CD4-positive, alpha-beta T cell treated with Interleukin-4 for 4 hours (primary cell): Measurements from ENCODE around the gene DBI.
"Not testable (repeated sequence)": the region's sequence is repeated elsewhere in the genome, so short reads cannot be mapped to it uniquely, and the experiment has no call there.

Experiments used
- DNase-seq: peaks from one replicate; pipeline ENCODE4 v3.0.0-alpha.2; 2020

Gene DBI

DNA sequence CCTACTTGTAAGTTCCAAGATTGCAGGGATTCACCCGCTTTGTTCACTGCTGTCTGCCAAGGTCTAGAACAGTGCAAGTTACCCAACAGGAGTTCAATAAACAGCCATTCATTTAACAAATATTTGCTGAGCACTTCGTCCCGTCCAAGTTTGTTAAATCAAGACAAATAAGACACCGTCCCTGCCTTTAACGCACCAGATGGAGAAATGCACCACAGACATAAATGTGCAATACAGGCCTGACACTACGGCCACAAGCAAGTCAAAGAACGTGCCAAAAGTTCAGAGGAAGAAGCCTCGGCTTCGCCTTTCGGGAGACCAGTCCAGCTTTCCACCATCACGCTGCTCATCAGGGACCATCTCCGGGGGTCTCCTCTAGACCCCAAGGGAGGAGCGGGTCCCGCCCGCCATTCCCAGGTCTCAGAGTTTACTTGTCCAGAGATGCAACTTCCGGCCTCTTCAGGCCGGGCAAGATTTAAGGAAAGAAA is 572 bp upstream of the DBI start:
- DNase-seq, result no peak

GRCh38 chr2:119367472-119368099 is 809 bp downstream of the DBI start:
- peak; percentile 19 for DNase-seq

DNA sequence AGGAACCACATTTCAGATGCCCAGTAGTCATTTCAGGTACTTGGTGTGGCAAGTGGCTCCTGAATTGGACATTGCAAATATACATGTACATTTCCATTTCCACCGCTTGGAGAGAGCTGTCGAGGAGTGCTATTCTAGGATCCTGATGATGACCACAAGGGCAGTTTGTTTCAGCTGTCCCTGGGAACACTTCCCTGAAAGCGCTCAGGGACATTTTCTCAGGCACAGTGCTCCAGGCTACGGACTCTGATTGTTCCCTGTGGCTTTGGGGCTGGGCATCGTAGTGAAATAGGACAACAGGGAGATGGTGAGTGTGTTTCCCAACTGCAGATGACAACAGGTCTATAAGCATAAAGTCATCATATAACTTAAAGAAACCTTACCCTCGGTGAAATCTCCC is 3.1 kb downstream of the DBI start:
- DNase-seq, result no peak

DNA sequence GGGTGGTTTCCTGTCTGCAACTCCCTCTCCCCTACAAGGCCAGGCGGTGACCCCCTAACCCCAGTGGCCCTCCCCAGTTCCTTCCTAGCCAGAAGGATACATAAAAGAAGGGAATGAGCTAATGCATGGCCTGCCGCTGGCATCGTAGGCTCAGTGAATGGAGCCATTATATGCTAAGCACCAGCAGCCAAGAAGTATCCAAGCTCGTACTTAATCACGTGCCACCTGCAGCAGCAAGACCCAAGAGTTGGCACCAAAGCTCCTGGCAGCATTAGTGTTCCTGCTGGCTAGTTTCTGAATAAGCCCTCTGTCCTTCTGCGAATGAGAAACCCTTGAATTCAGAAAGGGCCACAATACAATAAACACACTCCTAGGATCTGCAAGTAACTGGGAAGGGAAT is 4.3 kb downstream of the DBI start:
- DNase-seq, result no peak

GRCh38 chr2:119372778-119373568 is 6.2 kb downstream of the DBI start:
- DNase-seq, result no peak

- DNase-seq, result not testable (repeated sequence)
These were observed 7.3 kb downstream of the DBI start for GRCh38 chr2:119373907-119374745.

- not testable (repeated sequence) for DNase-seq
These were observed 9.6 kb downstream of the DBI start for GRCh38 chr2:119376406-119376805.

DNA sequence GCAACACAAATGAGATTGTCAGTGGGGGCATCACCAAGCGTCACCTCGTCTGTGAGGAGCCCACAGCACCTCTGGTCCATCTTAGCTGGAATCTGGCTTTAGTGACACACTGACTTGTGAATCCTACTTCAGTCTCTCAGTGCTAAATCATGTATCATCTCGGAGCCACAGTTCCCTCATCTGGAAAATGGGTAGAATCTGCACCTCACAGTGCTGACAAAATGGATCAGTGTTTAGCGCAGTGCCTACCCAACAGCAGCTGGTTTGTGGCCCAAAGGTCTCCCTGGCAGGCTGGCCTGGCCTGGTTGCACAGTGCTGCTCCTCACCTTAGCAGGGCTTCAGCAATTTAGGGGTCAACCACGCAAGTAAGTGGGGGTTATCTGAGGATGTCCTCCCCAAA is 10.0 kb downstream of the DBI start:
- no peak for DNase-seq

DNA sequence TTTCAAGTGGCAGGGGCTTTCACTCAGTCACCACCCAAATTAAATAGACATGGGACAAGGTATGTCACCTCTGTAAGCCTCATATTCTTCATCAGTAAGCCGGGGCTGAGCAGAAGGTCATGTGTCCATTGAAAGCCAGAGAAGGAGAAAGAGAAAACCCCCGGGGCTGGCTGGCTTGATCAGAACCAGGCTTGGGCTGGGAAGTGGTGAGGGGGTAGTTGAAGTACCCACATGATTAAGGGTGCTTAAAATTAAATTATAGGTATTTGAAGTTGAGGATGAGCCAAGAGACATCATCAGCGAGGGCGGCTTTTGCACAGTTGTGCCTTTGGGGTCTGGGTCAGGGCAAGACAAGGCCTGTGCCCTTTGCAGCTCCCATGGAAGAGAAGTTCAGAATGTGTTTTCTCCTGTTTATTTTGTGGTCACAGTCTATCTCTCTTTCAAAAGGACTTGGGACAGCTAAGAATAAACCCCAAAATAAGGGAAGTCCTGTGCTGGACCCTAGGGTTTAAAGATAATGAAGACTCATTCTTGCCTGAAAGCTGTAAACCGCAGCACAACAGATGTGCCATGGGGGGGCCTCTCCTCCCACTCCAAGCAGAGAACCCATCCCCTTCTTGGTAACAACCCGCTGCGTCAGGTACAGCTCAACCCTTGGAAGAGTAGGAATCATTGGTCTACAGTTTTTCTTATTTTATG is 10.7 kb downstream of the DBI start:
- no peak for DNase-seq

DNA sequence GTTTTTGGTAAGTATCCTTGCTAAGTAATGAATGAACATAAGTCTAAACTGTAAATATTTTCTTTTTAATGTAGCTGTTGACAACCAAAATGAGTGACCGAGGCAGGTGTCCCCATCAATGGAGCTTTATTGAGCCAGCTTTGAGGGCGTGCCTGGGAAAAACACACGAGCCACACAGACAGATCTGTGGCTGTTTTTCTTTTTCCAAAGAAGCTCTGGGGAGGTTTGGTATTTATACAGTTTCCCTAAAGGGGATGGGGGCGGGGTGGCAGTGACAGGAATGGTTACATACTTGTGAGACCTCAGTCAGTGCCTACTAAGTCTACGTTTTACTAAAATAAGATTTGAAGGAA is 11.2 kb downstream of the DBI start:
- DNase-seq, result no peak

DNA sequence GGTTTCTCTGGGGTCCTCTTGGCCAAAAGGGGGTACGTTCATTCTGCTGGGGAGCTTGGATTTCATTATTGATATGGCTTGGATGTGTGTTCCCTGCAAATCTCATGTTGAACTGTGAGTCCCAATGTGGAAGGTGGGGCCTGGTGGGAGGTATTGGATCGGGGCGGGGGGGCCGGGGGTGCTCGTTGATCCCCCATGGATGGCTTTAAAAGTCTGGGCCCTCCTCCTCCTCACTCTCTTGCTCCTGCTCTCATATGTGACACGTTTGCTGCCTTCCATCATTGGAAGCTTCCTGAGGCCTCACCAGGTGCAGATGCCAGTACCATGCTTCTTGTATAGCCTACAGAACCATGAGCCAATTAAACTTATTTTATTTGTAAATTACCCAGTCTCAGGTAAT is 11.8 kb downstream of the DBI start:
- DNase-seq, result no peak

DNA sequence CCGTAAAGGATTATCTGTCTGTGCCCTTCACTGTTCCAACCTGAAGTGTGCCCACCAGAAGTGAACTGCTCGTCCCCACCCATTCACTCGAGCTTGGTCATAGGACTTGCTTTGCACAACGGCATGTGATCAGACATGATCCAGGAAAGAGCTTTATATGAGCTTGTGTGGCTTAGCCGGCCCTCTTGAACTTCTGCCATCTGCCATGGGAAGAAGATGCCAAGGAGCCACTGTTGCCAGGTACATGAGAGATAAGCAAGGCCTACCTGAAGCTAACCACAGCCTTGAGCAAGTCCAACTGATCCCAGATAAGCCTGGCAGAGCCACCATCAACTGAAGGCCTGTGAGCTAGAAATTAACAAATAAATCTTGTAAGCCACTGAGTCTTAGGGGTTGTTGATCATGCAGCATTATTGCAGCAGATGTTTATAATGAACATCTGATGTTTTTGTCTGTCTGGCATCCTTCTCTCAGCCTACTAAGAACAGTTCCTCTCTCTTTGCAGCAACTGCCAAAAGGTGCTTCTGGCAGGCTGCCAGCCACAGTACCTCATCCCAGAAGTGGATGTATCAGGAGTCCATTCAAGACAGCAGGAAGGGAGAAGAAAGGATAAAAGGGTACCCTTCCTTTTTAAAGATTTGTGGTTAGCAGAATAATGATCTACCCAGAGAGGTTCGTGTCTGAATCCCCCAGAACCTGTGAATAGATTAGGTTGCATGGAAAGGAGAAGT is 16.8 kb downstream of the DBI start:
- DNase-seq, result no peak

- DNase-seq, result no peak
These were observed 18.2 kb downstream of the DBI start for GRCh38 chr2:119384971-119385370.

DNA sequence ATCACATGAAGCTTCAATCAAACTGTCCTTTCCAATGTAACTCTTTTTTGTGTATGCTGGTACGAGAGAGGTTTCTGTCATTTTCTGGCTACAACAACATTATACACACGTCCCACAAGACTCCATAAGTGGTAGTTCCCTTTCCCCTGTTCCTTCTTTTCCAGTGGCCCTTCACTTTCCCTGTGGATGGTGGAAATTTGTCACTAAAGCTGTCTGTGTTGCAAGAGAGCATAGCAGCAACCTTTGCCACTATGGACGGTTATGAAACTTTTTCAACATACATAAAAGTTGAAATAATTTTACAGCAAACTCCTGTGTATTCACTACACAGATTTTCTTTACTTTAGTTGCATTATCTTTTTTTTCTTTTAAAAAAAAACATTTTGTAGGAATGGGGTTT is 18.7 kb downstream of the DBI start:
- DNase-seq, result no peak

- no peak for DNase-seq
These were observed 20.8 kb downstream of the DBI start for GRCh38 chr2:119387381-119388129.

GRCh38 chr2:119389615-119390306 is 23.0 kb downstream of the DBI start:
- DNase-seq, result no peak

GRCh38 chr2:119393971-119394748 is 27.4 kb downstream of the DBI start:
- DNase-seq, result no peak

- DNase-seq, result no peak
These were observed 30.4 kb downstream of the DBI start for GRCh38 chr2:119397196-119397595.

DNA sequence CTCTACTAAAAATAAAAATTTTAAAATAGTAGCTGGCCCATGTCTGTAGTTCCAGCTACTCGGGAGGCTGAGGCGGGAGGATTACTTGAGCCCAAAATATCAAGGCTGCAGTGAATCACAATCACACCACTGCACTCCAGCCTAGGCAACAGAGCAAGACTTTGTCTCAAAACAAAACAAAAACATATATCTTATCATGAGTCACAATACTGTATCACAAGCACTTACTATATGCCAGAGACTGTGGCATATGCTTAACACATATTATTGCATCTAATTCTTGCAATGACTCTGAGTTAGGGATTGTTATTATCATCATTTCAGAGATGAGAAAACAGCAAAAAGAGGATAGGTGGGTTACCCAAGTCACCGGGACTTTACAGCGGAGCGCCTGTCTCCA is 35.3 kb downstream of the DBI start:
- DNase-seq, result no peak
